HepG2 (cell line): ENCODE data around the gene PRSS53. TPM values are rescaled to one million over a fixed set of nuclear protein-coding genes. Genes with fewer than 3 reads are reported as not detected.

Experiments used
- ATAC-seq: fragments of 200-7000 bp; cut with Tn5 transposase; 3 replicates; pipeline ENCODE4 v1.9.1; 2020; ENCODE audit warnings: mild to moderate bottlenecking, moderate library complexity
- BruUV-seq: library from RNA; stranded (reverse); fragments of 400-500 nt; replicated peaks from 2 replicates; lab custom pipeline; 2021; lab: Mats Ljungman, UMichigan
- CTCF ChIA-PET: fragments of 300-600 bp; formaldehyde crosslinking; extraction: SDS; loops from one replicate; lab custom pipeline; 2021; ENCODE audit warnings: low total read pairs, inconsistent platforms, low intra/inter-chr PET ratio; lab: Yijun Ruan, JAX
- POLR2A ChIA-PET: fragments of 350-600 bp; sonication (Branson Sonifier 250); formaldehyde crosslinking; loops from one replicate; lab custom pipeline; 2020; ENCODE audit warnings: antibody characterized with exemption, inconsistent platforms; lab: Yijun Ruan, JAX
- DNase-seq: peaks from one replicate; pipeline ENCODE4 v3.0.0-alpha.2; 2015; ENCODE audit warnings: low spot score
- FAIRE-seq: peaks from 3 replicates; lab custom pipeline; 2011; peaks lifted over from hg19 to GRCh38; lab: Jason Lieb, UNC
- H2AFZ ChIP-seq: one replicate; pipeline ENCODE4 v1.6.1; 2011; ENCODE audit warnings: low read length, inconsistent platforms
- H3K27ac ChIP-seq: fragments of 300-600 bp; 3 replicates; pipeline ENCODE4 v1.8.0; 2011; ENCODE audit warnings: mixed run types, mild to moderate bottlenecking, mixed read lengths, low read length, inconsistent platforms; ENCODE audit not compliant: insufficient read depth; ENCODE audit errors: extremely low read length
- H3K27me3 ChIP-seq, 2 experiments: fragments of 200-600 bp in 1 of 2; 2 replicates in 1 of 2; 3 replicates in 1 of 2; pipeline versions ENCODE4 v1.6.0 to v1.8.0; 2011; ENCODE audit warnings: low read length in 2 of 2, mild to moderate bottlenecking in 2 of 2, moderate library complexity in 2 of 2, inconsistent platforms in 1 of 2; ENCODE audit not compliant: insufficient read depth in 2 of 2, control insufficient read depth in 1 of 2
- H3K36me3 ChIP-seq, 2 experiments: fragments of 200-600 bp in 1 of 2; replicated peaks in 1 of 2; 2 replicates in 1 of 2; 3 replicates in 1 of 2; pipeline versions ENCODE4 v1.5.1 to v1.8.0; 2011; ENCODE audit warnings: low read length in 2 of 2, inconsistent platforms in 1 of 2; ENCODE audit not compliant: insufficient read depth in 2 of 2, control insufficient read depth in 1 of 2
- H3K4me1 ChIP-seq: 2 replicates; pipeline ENCODE4 v1.5.1; 2012; ENCODE audit warnings: low read length, inconsistent platforms; ENCODE audit not compliant: insufficient read depth
- H3K4me2 ChIP-seq: 2 replicates; pipeline ENCODE4 v1.6.0; 2011; ENCODE audit warnings: low read depth, low read length, inconsistent platforms
- H3K4me3 ChIP-seq, 3 experiments: fragments of 200-600 bp in 1 of 3; sonication (generic), shearing (Covaris generic) in 1 of 3; replicated peaks in 1 of 3; 2 replicates each; pipeline ENCODE4 v1.5.1; 2011 to 2016; ENCODE audit warnings: low read length in 3 of 3, inconsistent platforms in 2 of 3, low read depth in 2 of 3, mild to moderate bottlenecking in 2 of 3, control low read depth in 1 of 3, mixed read lengths in 1 of 3; ENCODE audit not compliant: insufficient read depth in 1 of 3
- H3K79me2 ChIP-seq: one replicate; pipeline ENCODE4 v1.6.1; 2011; ENCODE audit warnings: low read length, inconsistent platforms; ENCODE audit not compliant: insufficient read depth
- H3K9ac ChIP-seq: 2 replicates; pipeline ENCODE4 v1.6.0; 2011; ENCODE audit warnings: mild to moderate bottlenecking, low read depth, low read length, inconsistent platforms; ENCODE audit not compliant: insufficient read depth
- H3K9me3 ChIP-seq: 2 replicates; pipeline ENCODE4 v1.5.1; 2012; ENCODE audit warnings: mild to moderate bottlenecking, low read length
- H4K20me1 ChIP-seq: 2 replicates; pipeline ENCODE4 v1.6.0; 2011; ENCODE audit warnings: inconsistent platforms, mild to moderate bottlenecking, low read length, moderate library complexity; ENCODE audit not compliant: insufficient read depth
- ARNT2 ChIP-seq: sonication (generic); formaldehyde crosslinking; IDR thresholded peaks from 2 replicates; pipeline ENCODE4 v1.8.0; 2022; ENCODE audit warnings: mild to moderate bottlenecking, low read depth, missing genetic modification reagents, moderate library complexity
- BRCA1 ChIP-seq: sonication (generic); formaldehyde crosslinking; IDR thresholded peaks from 2 replicates; pipeline ENCODE4 v1.4.0; 2020; ENCODE audit warnings: missing genetic modification reagents
- KDM5B ChIP-seq: sonication (generic); formaldehyde crosslinking; IDR thresholded peaks from 2 replicates; pipeline ENCODE4 v1.4.0; 2020; ENCODE audit warnings: missing genetic modification reagents, mild to moderate bottlenecking, borderline replicate concordance
- KLF6 ChIP-seq: IDR thresholded peaks from 2 replicates; pipeline ENCODE4 v1.8.0; 2016; ENCODE audit warnings: missing biosample characterization, missing genetic modification reagents
- MAF1 ChIP-seq: sonication (generic); formaldehyde crosslinking; IDR thresholded peaks from 2 replicates; pipeline ENCODE4 v1.5.0; 2020; ENCODE audit warnings: missing genetic modification reagents, borderline replicate concordance
- MEF2D ChIP-seq: sonication (generic); formaldehyde crosslinking; IDR thresholded peaks from 2 replicates; pipeline ENCODE4 v1.5.1; 2020; ENCODE audit warnings: mild to moderate bottlenecking, missing genetic modification reagents
- PRPF4 ChIP-seq: fragments of 200-400 bp; formaldehyde crosslinking; IDR thresholded peaks from 2 replicates; pipeline ENCODE4 v1.6.1; 2016; ENCODE audit warnings: low read length, low read depth; ENCODE audit not compliant: poor library complexity, severe bottlenecking
- TAF1 ChIP-seq: sonication (generic); formaldehyde crosslinking; IDR thresholded peaks from 2 replicates; pipeline ENCODE4 v1.4.0; 2020; ENCODE audit warnings: missing genetic modification reagents
- TCF7 ChIP-seq: sonication (generic); IDR thresholded peaks from 2 replicates; pipeline ENCODE4 v1.6.1; 2016; ENCODE audit warnings: antibody characterized with exemption, low read depth
- ZFAT ChIP-seq: sonication (generic); formaldehyde crosslinking; conservative IDR thresholded peaks from 2 replicates; pipeline ENCODE4 v1.8.1; 2023; ENCODE audit warnings: missing genetic modification reagents, inconsistent platforms
- ZNF776 ChIP-seq: sonication (generic); formaldehyde crosslinking; IDR thresholded peaks from 2 replicates; pipeline ENCODE4 v1.4.0; 2020; ENCODE audit warnings: mild to moderate bottlenecking, missing genetic modification reagents
- ZNF781 ChIP-seq: sonication (generic); formaldehyde crosslinking; IDR thresholded peaks from 2 replicates; pipeline ENCODE4 v1.5.1; 2020; ENCODE audit warnings: borderline replicate concordance, mild to moderate bottlenecking, missing genetic modification reagents; ENCODE audit errors: not compliant biosample characterization
- ZSCAN22 ChIP-seq: sonication (generic); formaldehyde crosslinking; IDR thresholded peaks from 2 replicates; pipeline ENCODE4 v1.4.0; 2020; ENCODE audit warnings: mild to moderate bottlenecking, missing genetic modification reagents
- WGBS: methylation state at CpG from one replicate; pipeline ENCODE4 v1.1.6; 2017; ENCODE audit warnings: low lambda C conversion rate; 5-methylcytosine and 5-hydroxymethylcytosine counted together
- in situ Hi-C: cut with HindIII; loops from 2 replicates; pipeline ENCODE4 v1.10.0; 2017; ENCODE audit warnings: low pct_unique_long_range_greater_than_20kb; ENCODE audit not compliant: extremely low pct_ligation_motif_present
- intact Hi-C: fragments of 100-400 bp; cut with micrococcal nuclease; formaldehyde crosslinking; loops from one replicate; pipeline ENCODE4 v1.10.0; 2022; ENCODE audit not compliant: unreplicated experiment
- polyA plus RNA-seq, 8 experiments: library from polyadenylated mRNA; depleted of rRNA in 3 of 8; stranded (reverse) in 7 of 8; unstranded in 1 of 8; fragments of >200 nt; fragmentation: Illumina TruSeq in 4 of 8; extraction: Trizol in 4 of 8; gene quantifications; 2 replicates each; pipeline versions ENCODE4 v1.2.1 to v1.2.3, GENCODE V29; 2011 to 2016; ENCODE audit warnings: low read depth in 4 of 8, missing spikeins in 1 of 8, mixed read lengths in 1 of 8; ENCODE audit not compliant: insufficient read depth in 1 of 8
- total RNA-seq, 5 experiments: library from RNA; depleted of rRNA; stranded (reverse); fragments of >200 nt; fragmentation: Illumina TruSeq; extraction: Trizol; gene quantifications; 2 replicates each; pipeline ENCODE4 v1.2.3, GENCODE V29; 2016; ENCODE audit warnings: low read depth in 1 of 5
- TF ChIP-seq, protein P1 (sequence below): sonication (generic); formaldehyde crosslinking; IDR thresholded peaks from 2 replicates; pipeline ENCODE4 v1.4.0; 2020; ENCODE audit warnings: mild to moderate bottlenecking, missing genetic modification reagents
- TF ChIP-seq, protein P2 (sequence below): sonication (generic); formaldehyde crosslinking; IDR thresholded peaks from 2 replicates; pipeline ENCODE4 v1.8.1; 2023; ENCODE audit warnings: mild to moderate bottlenecking, missing genetic modification reagents

Gene PRSS53
- total and polyA plus RNA-seq, 2 of the 13 experiments (the other 11 are each of a cell fraction or from before 2014, with no cell fraction given): 2.2 to 7.4 TPM

DNA sequence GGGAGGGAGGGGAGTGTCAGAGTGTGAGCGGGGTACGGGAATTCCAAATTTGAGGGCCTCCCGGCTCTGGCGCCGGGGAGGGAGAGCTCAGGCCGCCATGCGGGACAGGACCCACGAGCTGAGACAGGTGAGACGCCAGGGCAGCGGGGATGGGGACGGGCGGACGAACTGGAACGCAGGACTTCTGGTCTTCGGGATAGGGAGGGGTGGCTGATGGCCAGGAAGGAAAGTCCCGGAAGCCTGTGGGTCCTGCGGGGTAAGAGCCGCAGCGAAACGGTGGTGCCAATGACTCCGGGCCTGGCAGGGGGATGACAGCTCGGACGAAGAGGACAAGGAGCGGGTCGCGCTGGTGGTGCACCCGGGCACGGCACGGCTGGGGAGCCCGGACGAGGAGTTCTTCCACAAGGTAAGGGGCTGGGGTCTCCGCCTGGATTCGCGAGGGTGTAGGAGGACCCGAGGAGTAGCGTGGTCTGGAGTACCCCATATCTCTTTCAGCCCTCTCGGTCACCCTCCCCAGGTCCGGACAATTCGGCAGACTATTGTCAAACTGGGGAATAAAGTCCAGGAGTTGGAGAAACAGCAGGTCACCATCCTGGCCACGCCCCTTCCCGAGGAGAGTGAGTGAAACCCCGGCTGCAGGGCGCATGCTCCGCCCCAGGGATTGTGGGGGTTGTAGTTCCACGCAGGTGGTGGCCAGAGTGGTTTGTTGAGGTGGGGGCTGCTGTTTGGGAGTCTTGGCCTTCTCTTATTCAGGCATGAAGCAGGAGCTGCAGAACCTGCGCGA, 54.8 kb downstream of the PRSS53 start:
- DNase-seq: peak; percentile 89
- ChIA-PET CTCF (interaction anchor here (1.6 kb wide), 1 partner anchor 49 kb away, joined by 4 read pairs; the partner anchor contains the start of gene HSD3B7), POLR2A (interaction anchor here (0.6 to 2.7 kb wide), 17 partner anchors 11 to 425 kb away, joined by 3 to 29 read pairs (median 5); partner anchors contain the start of genes ARMC5, HSD3B7, KAT8 and ZNF646)
- Histone ChIP-seq H3K27me3 (no peaks in the 10 kb centered on the region; a peak in 1 of 5 replicates), H3K4me2 (peak overlapping the region; percentile 94), H3K4me1 (peaks cover 39% of the 10 kb centered on the region), H3K36me3 (peaks cover 0 to 14% of the 10 kb centered on the region in 2 experiments; a peak in 4 of 5 replicates), H2AFZ (no peak overlapping the region), H4K20me1 (peaks cover 4% of the 10 kb centered on the region; the same call in 1 of the 2 replicates), H3K9me3 (no peaks in the 10 kb centered on the region), H3K27ac (peak overlapping the region; percentile 82), H3K79me2 (peaks cover 5% of the 10 kb centered on the region), H3K9ac (peak overlapping the region; percentile 90), H3K4me3 (peak overlapping the region; percentile 86 to 99 (median 94))
- ATAC-seq: peak; percentile 82
- intact Hi-C loops: loop anchor here (1.0 to 2.0 kb wide), 3 partner anchors 37 to 60 kb away; partner anchors contain the start of genes VKORC1, ZNF646 and ZNF668
- WGBS: under 1% methylated on average over 36 of the region's 47 CpGs
- BruUV-seq: TSS peak; percentile 73
- in situ Hi-C loops: loop anchor here (5.0 kb wide), 1 partner anchor 38 kb away; the partner anchor contains the start of genes ZNF646 and ZNF668
- FAIRE-seq: peak; percentile 79
- TF ChIP-seq ARNT2 (CRISPR knock-in tag) (peak; percentile 57; the same call in 1 of the 2 replicates), ZNF781 (CRISPR knock-in tag) (peak; percentile 69), MEF2D (CRISPR knock-in tag) (peak; percentile 72; the same call in 1 of the 2 replicates), ZSCAN22 (CRISPR knock-in tag) (no peak), PRPF4 (no peak), TAF1 (CRISPR knock-in tag) (peak; percentile 78), ZNF776 (0 out of 2 replicates have a peak, but pooled peaks have one; percentile 35), ZFAT (CRISPR knock-in tag) (no peak), KLF6 (CRISPR knock-in tag) (peak; percentile 62), MAF1 (CRISPR knock-in tag) (no peak), KDM5B (CRISPR knock-in tag) (peak; percentile 90), TCF7 (no peak), BRCA1 (CRISPR knock-in tag) (no peak)
- TF ChIP-seq, protein P1, sequence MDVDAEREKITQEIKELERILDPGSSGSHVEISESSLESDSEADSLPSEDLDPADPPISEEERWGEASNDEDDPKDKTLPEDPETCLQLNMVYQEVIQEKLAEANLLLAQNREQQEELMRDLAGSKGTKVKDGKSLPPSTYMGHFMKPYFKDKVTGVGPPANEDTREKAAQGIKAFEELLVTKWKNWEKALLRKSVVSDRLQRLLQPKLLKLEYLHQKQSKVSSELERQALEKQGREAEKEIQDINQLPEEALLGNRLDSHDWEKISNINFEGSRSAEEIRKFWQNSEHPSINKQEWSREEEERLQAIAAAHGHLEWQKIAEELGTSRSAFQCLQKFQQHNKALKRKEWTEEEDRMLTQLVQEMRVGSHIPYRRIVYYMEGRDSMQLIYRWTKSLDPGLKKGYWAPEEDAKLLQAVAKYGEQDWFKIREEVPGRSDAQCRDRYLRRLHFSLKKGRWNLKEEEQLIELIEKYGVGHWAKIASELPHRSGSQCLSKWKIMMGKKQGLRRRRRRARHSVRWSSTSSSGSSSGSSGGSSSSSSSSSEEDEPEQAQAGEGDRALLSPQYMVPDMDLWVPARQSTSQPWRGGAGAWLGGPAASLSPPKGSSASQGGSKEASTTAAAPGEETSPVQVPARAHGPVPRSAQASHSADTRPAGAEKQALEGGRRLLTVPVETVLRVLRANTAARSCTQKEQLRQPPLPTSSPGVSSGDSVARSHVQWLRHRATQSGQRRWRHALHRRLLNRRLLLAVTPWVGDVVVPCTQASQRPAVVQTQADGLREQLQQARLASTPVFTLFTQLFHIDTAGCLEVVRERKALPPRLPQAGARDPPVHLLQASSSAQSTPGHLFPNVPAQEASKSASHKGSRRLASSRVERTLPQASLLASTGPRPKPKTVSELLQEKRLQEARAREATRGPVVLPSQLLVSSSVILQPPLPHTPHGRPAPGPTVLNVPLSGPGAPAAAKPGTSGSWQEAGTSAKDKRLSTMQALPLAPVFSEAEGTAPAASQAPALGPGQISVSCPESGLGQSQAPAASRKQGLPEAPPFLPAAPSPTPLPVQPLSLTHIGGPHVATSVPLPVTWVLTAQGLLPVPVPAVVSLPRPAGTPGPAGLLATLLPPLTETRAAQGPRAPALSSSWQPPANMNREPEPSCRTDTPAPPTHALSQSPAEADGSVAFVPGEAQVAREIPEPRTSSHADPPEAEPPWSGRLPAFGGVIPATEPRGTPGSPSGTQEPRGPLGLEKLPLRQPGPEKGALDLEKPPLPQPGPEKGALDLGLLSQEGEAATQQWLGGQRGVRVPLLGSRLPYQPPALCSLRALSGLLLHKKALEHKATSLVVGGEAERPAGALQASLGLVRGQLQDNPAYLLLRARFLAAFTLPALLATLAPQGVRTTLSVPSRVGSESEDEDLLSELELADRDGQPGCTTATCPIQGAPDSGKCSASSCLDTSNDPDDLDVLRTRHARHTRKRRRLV: 0 out of 2 replicates have a peak, but pooled peaks have one; percentile 50
- TF ChIP-seq, protein P2, sequence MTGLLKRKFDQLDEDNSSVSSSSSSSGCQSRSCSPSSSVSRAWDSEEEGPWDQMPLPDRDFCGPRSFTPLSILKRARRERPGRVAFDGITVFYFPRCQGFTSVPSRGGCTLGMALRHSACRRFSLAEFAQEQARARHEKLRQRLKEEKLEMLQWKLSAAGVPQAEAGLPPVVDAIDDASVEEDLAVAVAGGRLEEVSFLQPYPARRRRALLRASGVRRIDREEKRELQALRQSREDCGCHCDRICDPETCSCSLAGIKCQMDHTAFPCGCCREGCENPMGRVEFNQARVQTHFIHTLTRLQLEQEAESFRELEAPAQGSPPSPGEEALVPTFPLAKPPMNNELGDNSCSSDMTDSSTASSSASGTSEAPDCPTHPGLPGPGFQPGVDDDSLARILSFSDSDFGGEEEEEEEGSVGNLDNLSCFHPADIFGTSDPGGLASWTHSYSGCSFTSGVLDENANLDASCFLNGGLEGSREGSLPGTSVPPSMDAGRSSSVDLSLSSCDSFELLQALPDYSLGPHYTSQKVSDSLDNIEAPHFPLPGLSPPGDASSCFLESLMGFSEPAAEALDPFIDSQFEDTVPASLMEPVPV (CRISPR knock-in tag): peak; percentile 46; the same call in 1 of the 2 replicates
